Measurements from ENCODE around the gene ANKS1B. TPM values are rescaled to one million over a fixed set of nuclear protein-coding genes. Genes with fewer than 3 reads are reported as not detected.
A peak's percentile ranks its signal among the peaks of the same experiment; 100 is the strongest.
"Not testable (repeated sequence)": the region's sequence is repeated elsewhere in the genome, so short reads cannot be mapped to it uniquely, and the experiment has no call there.

Gene ANKS1B
- total RNA-seq, 1 donor from 2014 or later: 2.4 TPM

DNA sequence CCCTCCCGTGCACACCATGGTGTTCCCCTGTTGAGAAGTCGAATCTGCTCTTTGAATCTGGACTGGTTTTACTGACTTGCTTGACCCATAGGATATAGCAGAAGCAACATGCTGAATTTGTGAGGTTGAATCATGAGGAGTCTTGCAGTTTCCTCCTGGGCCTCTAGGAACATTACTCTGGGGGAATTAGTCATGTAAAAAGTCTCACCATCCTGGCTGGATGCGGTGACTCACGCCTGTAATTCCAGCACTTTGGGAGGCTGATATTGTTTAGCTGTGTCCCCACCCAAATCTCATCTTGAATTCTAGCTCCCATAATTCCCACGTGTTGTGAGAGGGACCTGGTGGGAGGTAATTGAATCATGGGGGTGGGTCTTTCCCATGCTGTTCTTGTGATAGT, 1228.9 kb downstream of the ANKS1B start:
- H2AFZ ChIP-seq (ENCODE audit: low read depth, low read length); H3K4me3 ChIP-seq (ENCODE audit: insufficient read depth, low read depth, low read length); H3K9me3 Mint-ChIP-seq (ENCODE audit: unreplicated experiment); H3K36me3 ChIP-seq (ENCODE audit: insufficient read depth, low read length); H4K20me1 ChIP-seq (ENCODE audit: insufficient read depth, low read length); H3K79me2 ChIP-seq (ENCODE audit: insufficient read depth, low read length); H3K27me3 Mint-ChIP-seq (ENCODE audit: low read depth, unreplicated experiment); H3K36me3 Mint-ChIP-seq (ENCODE audit: low read depth, unreplicated experiment); H3K27me3 ChIP-seq (ENCODE audit: insufficient read depth, low read length); H3K9ac ChIP-seq (ENCODE audit: low read length); H3K4me2 ChIP-seq (ENCODE audit: low read length); H3K4me3 Mint-ChIP-seq (ENCODE audit: unreplicated experiment); H3K9me3 ChIP-seq (ENCODE audit: insufficient read depth, low read depth, low read length): not testable (repeated sequence)
- Mint-ChIP-seq H3K27ac (ENCODE audit: unreplicated experiment) (peak overlapping the region; percentile 21), H3K4me1 (ENCODE audit: low read depth, unreplicated experiment) (peaks cover 28% of the 10 kb centered on the region)
- Histone ChIP-seq H3K4me1 (ENCODE audit: insufficient read depth, low read length) (peaks cover 31% of the 10 kb centered on the region), H3K27ac (ENCODE audit: low read depth, low read length) (peak overlapping the region; percentile 48)
- peak; percentile 81 for DNase-seq (ENCODE audit: low read depth)
- TF ChIP-seq, protein P1, sequence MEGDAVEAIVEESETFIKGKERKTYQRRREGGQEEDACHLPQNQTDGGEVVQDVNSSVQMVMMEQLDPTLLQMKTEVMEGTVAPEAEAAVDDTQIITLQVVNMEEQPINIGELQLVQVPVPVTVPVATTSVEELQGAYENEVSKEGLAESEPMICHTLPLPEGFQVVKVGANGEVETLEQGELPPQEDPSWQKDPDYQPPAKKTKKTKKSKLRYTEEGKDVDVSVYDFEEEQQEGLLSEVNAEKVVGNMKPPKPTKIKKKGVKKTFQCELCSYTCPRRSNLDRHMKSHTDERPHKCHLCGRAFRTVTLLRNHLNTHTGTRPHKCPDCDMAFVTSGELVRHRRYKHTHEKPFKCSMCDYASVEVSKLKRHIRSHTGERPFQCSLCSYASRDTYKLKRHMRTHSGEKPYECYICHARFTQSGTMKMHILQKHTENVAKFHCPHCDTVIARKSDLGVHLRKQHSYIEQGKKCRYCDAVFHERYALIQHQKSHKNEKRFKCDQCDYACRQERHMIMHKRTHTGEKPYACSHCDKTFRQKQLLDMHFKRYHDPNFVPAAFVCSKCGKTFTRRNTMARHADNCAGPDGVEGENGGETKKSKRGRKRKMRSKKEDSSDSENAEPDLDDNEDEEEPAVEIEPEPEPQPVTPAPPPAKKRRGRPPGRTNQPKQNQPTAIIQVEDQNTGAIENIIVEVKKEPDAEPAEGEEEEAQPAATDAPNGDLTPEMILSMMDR (IDR thresholded peaks at IDR 0.05; ENCODE audit: insufficient read depth, low read depth, low read length): peak; percentile 52
- FAIRE-seq: peak; percentile 47

DNA sequence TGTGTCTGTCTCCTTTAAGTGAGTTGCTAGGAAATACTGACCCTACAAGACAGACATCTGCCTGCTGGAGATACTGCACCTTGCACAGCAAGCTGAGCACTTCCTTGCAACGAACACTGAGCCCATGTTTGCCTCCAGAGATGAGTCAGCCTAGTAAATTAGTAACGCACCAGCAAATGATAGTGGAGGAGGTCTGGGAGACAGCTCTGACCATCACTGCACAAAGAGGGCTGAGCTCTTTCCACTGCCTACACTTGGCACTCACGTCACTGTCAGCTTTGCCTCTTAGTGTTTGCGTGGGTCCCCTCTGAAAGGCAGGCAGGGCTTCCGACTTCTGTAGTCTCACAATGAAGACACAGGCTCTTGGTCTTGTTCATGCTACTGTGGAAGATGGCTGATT, 1230.6 kb downstream of the ANKS1B start:
- Histone ChIP-seq H3K36me3 (ENCODE audit: insufficient read depth, low read length) (no peaks in the 10 kb centered on the region), H3K79me2 (ENCODE audit: insufficient read depth, low read length) (no peaks in the 10 kb centered on the region), H3K27ac (ENCODE audit: low read depth, low read length) (peak overlapping the region; percentile 91), H3K9me3 (ENCODE audit: insufficient read depth, low read depth, low read length) (no peaks in the 10 kb centered on the region), H2AFZ (ENCODE audit: low read depth, low read length) (peak overlapping the region; percentile 38), H3K4me1 (ENCODE audit: insufficient read depth, low read length) (peaks cover 33% of the 10 kb centered on the region), H3K4me2 (ENCODE audit: low read length) (peak overlapping the region; percentile 56), H3K4me3 (ENCODE audit: insufficient read depth, low read depth, low read length) (no peak overlapping the region), H3K9ac (ENCODE audit: low read length) (peak overlapping the region; percentile 81), H3K27me3 (ENCODE audit: insufficient read depth, low read length) (no peaks in the 10 kb centered on the region), H4K20me1 (ENCODE audit: insufficient read depth, low read length) (no peaks in the 10 kb centered on the region)
- Mint-ChIP-seq H3K4me1 (ENCODE audit: low read depth, unreplicated experiment) (peaks cover 28% of the 10 kb centered on the region), H3K36me3 (ENCODE audit: low read depth, unreplicated experiment) (peaks cover 3% of the 10 kb centered on the region), H3K27me3 (ENCODE audit: low read depth, unreplicated experiment) (no peaks in the 10 kb centered on the region), H3K4me3 (ENCODE audit: unreplicated experiment) (peak overlapping the region; percentile 17), H3K9me3 (ENCODE audit: unreplicated experiment) (peaks cover 6% of the 10 kb centered on the region), H3K27ac (ENCODE audit: unreplicated experiment) (peak overlapping the region; percentile 63)
- FAIRE-seq (peak; percentile 99), DNase-seq (ENCODE audit: low read depth) (peak; percentile 88)
- TF ChIP-seq, protein P1 (IDR thresholded peaks at IDR 0.05; ENCODE audit: insufficient read depth, low read depth, low read length): no peak
- TF ChIP-seq EZH2 (IDR thresholded peaks at IDR 0.05; ENCODE audit: insufficient read depth, low read length): no peak

DNA sequence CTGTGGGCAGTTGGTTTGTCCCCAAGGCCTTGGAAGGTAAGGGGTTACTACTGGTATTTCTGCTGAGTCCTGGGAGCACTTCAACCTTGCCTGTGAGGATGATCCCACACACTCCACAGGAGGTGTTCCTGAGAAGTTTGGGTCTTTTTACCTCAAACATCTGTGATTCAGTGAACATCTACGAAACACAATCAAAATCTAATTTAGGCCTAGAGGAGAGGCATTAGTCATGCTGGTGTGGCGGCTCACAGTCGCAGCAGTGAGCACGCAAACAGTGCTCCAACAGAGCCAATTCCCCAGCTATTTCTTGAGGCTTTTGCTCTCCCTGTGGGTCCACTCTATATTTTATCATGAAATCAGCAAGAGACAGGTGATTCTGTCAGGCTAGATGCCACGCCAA, 1232.0 kb downstream of the ANKS1B start:
- Histone ChIP-seq H4K20me1 (ENCODE audit: insufficient read depth, low read length) (no peaks in the 10 kb centered on the region), H3K4me1 (ENCODE audit: insufficient read depth, low read length) (peaks cover 33% of the 10 kb centered on the region), H2AFZ (ENCODE audit: low read depth, low read length) (peak overlapping the region; percentile 23), H3K79me2 (ENCODE audit: insufficient read depth, low read length) (no peaks in the 10 kb centered on the region), H3K9me3 (ENCODE audit: insufficient read depth, low read depth, low read length) (no peaks in the 10 kb centered on the region), H3K36me3 (ENCODE audit: insufficient read depth, low read length) (no peaks in the 10 kb centered on the region), H3K27me3 (ENCODE audit: insufficient read depth, low read length) (no peaks in the 10 kb centered on the region), H3K27ac (ENCODE audit: low read depth, low read length) (peak overlapping the region; percentile 91), H3K4me2 (ENCODE audit: low read length) (peak overlapping the region; percentile 72), H3K4me3 (ENCODE audit: insufficient read depth, low read depth, low read length) (no peak overlapping the region), H3K9ac (ENCODE audit: low read length) (peak overlapping the region; percentile 81)
- peaks cover 2% of the 10 kb centered on the region for H3K27me3 Mint-ChIP-seq (ENCODE audit: low read depth, unreplicated experiment)
- no peak overlapping the region for H3K4me3 Mint-ChIP-seq (ENCODE audit: unreplicated experiment)
- peaks cover 28% of the 10 kb centered on the region for H3K4me1 Mint-ChIP-seq (ENCODE audit: low read depth, unreplicated experiment)
- DNase-seq (ENCODE audit: low read depth) (peak; percentile 92), FAIRE-seq (peak; percentile 99)
- H3K36me3 Mint-ChIP-seq (ENCODE audit: low read depth, unreplicated experiment): peaks cover 3% of the 10 kb centered on the region
- TF ChIP-seq, protein P1 (IDR thresholded peaks at IDR 0.05; ENCODE audit: insufficient read depth, low read depth, low read length): no peak
- TF ChIP-seq EZH2 (IDR thresholded peaks at IDR 0.05; ENCODE audit: insufficient read depth, low read length): no peak
- peaks cover 6% of the 10 kb centered on the region for H3K9me3 Mint-ChIP-seq (ENCODE audit: unreplicated experiment)
- peak overlapping the region; percentile 12 for H3K27ac Mint-ChIP-seq (ENCODE audit: unreplicated experiment)
